ENCODE results near the gene IRS1. TPM values are rescaled to one million over a fixed set of nuclear protein-coding genes. Genes with fewer than 3 reads are reported as not detected.

IRS1 gene
- total RNA-seq, 1 experiment from 2014 or later = 34.4 TPM

- BruUV-seq (replicated peaks) = no TSS peak
- no peaks in the 10 kb centered on the region for H3K36me3 Mint-ChIP-seq (ENCODE audit: insufficient read depth, unreplicated experiment)
- H3K27me3 Mint-ChIP-seq (ENCODE audit: unreplicated experiment) = no peaks in the 10 kb centered on the region
- CTCF ChIA-PET = no interaction called here
- H3K9me3 Mint-ChIP-seq (ENCODE audit: low read depth, unreplicated experiment) = peaks cover 2% of the 10 kb centered on the region
- intact Hi-C loops (cut with micrococcal nuclease; ENCODE audit: unreplicated experiment) = no loop called here
- TF ChIP-seq CTCF (IDR thresholded peaks at IDR 0.05; ENCODE audit: unreplicated experiment) = no peak
- no peak overlapping the region for H3K4me3 Mint-ChIP-seq (ENCODE audit: low read depth, unreplicated experiment)
- no peaks in the 10 kb centered on the region for H3K4me1 Mint-ChIP-seq (ENCODE audit: low read depth, unreplicated experiment)
- DNase-seq = no peak
- no peak overlapping the region for H3K27ac Mint-ChIP-seq (ENCODE audit: unreplicated experiment)
These were observed 105.5 kb downstream of the IRS1 start for GRCh38 chr2:226694149-226694548.

- Mint-ChIP-seq H3K4me3 (ENCODE audit: low read depth, unreplicated experiment) (no peak overlapping the region), H3K9me3 (ENCODE audit: low read depth, unreplicated experiment) (peaks cover 2% of the 10 kb centered on the region), H3K27me3 (ENCODE audit: unreplicated experiment) (no peaks in the 10 kb centered on the region), H3K4me1 (ENCODE audit: low read depth, unreplicated experiment) (no peaks in the 10 kb centered on the region), H3K36me3 (ENCODE audit: insufficient read depth, unreplicated experiment) (no peaks in the 10 kb centered on the region), H3K27ac (ENCODE audit: unreplicated experiment) (no peak overlapping the region)
- TF ChIP-seq CTCF (IDR thresholded peaks at IDR 0.05; ENCODE audit: unreplicated experiment) = no peak
- no peak for DNase-seq
- BruUV-seq (replicated peaks) = no TSS peak
- intact Hi-C loops (cut with micrococcal nuclease; ENCODE audit: unreplicated experiment) = no loop called here
- CTCF ChIA-PET = no interaction called here
These were observed 106.1 kb downstream of the IRS1 start for GRCh38 chr2:226693521-226693920.

GRCh38 chr2:226692521-226693126, 107.0 kb downstream of the IRS1 start:
- no peak for TF ChIP-seq CTCF (IDR thresholded peaks at IDR 0.05; ENCODE audit: unreplicated experiment)
- Mint-ChIP-seq H3K9me3 (ENCODE audit: low read depth, unreplicated experiment) (peaks cover 2% of the 10 kb centered on the region), H3K27ac (ENCODE audit: unreplicated experiment) (no peak overlapping the region), H3K36me3 (ENCODE audit: insufficient read depth, unreplicated experiment) (no peaks in the 10 kb centered on the region), H3K4me3 (ENCODE audit: low read depth, unreplicated experiment) (no peak overlapping the region), H3K27me3 (ENCODE audit: unreplicated experiment) (no peaks in the 10 kb centered on the region), H3K4me1 (ENCODE audit: low read depth, unreplicated experiment) (no peaks in the 10 kb centered on the region)
- CTCF ChIA-PET = no interaction called here
- intact Hi-C loops (cut with micrococcal nuclease; ENCODE audit: unreplicated experiment) = no loop called here
- no TSS peak for BruUV-seq (replicated peaks)
- no peak for DNase-seq

- DNase-seq = no peak
- Mint-ChIP-seq H3K4me3 (ENCODE audit: low read depth, unreplicated experiment) (no peak overlapping the region), H3K4me1 (ENCODE audit: low read depth, unreplicated experiment) (no peaks in the 10 kb centered on the region), H3K27ac (ENCODE audit: unreplicated experiment) (no peak overlapping the region), H3K9me3 (ENCODE audit: low read depth, unreplicated experiment) (peaks cover 2% of the 10 kb centered on the region), H3K27me3 (ENCODE audit: unreplicated experiment) (no peaks in the 10 kb centered on the region), H3K36me3 (ENCODE audit: insufficient read depth, unreplicated experiment) (no peaks in the 10 kb centered on the region)
- TF ChIP-seq CTCF (IDR thresholded peaks at IDR 0.05; ENCODE audit: unreplicated experiment) = no peak
- CTCF ChIA-PET = no interaction called here
- BruUV-seq (replicated peaks) = no TSS peak
- intact Hi-C loops (cut with micrococcal nuclease; ENCODE audit: unreplicated experiment) = no loop called here
These were observed 108.4 kb downstream of the IRS1 start for GRCh38 chr2:226691255-226691654.
